OCI-LY3 (cell line): ENCODE results near the gene MYRF.

Experiments used
- CTCF ChIP-seq: fragments of 200-600, 300-600 bp; sonication (generic); IDR thresholded peaks from 2 replicates; pipeline ENCODE4 v1.5.1; 2014; ENCODE audit warnings: antibody characterized with exemption, low read length, low read depth
- EZH2phosphoT487 ChIP-seq: fragments of 200-600 bp; shearing (Covaris generic); IDR thresholded peaks from 2 replicates; pipeline ENCODE4 v1.6.1; 2018; ENCODE audit warnings: antibody characterized with exemption, mixed run types, low read depth

DNA sequence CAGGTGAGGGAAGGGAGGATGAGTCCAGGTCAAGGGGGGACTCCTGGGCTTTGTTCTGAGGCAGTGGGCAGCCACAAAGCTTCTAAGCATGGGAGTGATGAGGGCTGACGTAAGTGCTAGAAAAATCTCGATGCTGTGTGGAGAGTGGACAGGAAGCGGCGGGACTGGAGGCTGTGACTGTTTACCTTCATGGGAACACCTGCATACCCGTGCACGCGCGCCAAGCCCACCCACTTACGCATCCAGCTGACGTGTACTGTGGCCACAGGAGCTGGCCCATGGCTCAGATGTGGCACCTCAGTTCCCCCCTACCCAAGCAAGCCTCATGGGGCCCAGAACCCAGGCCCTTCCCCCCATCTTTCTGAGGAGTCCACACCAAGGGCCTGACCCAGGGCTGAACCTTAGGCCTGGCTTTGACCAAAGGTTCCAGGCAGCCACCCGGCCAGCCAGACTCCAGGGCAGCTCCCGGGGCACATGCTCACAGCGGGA is 14.0 kb downstream of the MYRF start:
- TF ChIP-seq CTCF, result no peak
- no peak for TF ChIP-seq EZH2phosphoT487
